GM21529 (cell line): Measurements from ENCODE around the gene LRCOL1.

Experiments used
- ATAC-seq: cut with Tn5 transposase; IDR thresholded peaks from one replicate; pipeline ENCODE4 v1.9.1; 2021; ENCODE audit not compliant: unreplicated experiment

Gene LRCOL1

DNA sequence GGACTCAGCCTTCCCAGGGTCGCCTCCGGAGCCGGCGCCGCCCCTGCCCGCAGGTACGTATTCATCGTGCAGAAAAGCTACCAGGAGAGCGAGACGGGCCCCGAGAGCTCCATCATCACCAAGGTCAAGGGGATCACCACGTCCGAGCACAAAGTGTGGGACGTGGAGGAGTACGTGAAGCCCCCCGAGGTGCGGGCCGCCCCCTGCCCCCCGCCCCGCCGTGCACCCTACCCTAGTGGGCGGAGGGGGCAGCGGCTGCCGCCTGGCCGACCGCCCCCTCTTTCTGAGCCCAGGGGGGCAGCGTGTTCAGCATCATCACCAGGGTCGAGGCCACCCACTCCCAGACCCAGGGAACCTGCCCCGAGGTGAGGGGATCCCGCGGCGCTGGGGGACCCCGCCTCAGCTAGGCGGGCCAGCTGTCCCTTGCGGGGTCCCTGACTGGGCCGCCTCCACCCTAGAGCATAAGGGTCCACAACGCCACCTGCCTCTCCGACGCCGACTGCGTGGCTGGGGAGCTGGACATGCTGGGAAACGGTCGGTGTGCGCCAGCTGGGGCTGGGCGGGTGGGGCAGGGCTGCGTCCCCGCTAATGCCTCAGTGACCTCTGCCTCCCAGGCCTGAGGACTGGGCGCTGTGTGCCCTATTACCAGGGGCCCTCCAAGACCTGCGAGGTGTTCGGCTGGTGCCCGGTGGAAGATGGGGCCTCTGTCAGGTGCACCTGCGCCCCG, 9.2 kb upstream of the LRCOL1 start:
- ATAC-seq: no peak

DNA sequence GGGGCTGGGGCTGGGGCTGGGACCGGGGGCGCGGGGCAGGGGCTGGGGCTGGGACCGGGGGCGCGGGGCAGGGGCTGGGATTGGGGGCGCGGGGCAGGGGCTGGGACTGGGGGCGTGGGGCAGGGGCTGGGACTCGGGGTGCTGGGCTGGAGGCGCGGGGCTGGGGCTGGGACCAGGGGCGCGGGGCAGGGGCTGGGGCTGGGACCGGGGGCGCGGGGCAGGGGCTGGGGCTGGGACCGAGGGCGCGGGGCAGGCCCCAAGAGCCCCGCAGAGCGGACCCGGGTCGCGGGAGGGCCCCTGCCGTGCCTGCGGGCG, 8.6 kb upstream of the LRCOL1 start:
- ATAC-seq: no peak

DNA sequence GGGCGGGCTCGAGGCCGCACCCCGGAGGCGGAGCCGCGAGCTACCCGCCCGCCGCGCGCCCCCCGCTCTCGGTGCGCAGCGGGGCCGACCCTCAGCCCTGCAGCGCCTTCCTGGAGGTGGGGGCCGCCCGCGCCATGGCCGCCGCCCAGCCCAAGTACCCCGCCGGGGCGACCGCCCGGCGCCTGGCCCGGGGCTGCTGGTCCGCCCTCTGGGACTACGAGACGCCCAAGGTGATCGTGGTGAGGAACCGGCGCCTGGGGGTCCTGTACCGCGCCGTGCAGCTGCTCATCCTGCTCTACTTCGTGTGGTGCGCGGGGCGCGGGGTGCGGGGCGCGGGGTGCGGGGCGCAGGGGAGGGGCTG, 8.3 kb upstream of the LRCOL1 start, which contains the start of gene P2RX2:
TSS of gene P2RX2 (plus strand) at position 94 of the 361 bp plus-strand sequence. CDS start at position 135, 41 bp downstream.
- no peak for ATAC-seq

DNA sequence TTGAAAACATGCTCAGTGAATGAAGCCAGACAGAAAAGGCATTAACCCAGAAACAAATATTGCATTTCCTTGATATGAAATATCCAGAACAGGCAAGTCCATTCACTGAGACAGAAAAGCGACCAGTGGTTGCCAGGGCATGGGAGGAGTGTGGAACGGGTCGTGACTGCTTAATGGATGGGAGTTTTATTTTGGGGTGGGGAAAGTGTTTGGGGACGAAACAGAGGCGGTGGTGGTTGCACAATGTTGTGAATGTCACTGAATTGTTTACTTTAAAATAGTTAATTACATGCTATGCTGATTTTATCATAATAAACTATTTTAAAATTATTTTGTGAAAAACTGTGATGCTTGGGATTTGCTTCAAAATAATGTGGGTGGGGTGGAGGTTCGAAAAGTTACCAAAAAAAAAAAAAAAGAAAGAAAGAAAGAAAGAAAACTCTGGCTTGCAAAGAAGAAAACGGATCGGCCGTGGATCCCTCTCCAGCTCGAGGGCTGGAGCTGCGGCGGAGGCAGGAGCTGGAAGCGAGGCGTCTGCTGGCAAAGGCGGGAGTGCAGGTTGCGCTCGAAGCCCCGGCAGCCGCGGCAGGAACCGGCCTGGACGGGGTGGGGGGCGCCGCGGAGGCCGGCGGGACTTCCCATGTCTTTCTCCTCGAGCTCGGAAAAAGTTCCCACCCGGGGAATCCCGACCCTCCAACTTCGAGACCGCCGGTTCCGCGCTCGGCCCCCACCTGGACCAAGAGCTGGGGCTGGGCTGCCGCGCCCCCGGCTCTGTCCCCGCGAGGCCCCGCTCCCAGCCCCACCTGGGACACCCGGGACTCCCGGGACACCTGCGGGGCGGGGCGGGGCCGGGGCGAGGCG, 7.7 kb upstream of the LRCOL1 start:
- no peak for ATAC-seq

DNA sequence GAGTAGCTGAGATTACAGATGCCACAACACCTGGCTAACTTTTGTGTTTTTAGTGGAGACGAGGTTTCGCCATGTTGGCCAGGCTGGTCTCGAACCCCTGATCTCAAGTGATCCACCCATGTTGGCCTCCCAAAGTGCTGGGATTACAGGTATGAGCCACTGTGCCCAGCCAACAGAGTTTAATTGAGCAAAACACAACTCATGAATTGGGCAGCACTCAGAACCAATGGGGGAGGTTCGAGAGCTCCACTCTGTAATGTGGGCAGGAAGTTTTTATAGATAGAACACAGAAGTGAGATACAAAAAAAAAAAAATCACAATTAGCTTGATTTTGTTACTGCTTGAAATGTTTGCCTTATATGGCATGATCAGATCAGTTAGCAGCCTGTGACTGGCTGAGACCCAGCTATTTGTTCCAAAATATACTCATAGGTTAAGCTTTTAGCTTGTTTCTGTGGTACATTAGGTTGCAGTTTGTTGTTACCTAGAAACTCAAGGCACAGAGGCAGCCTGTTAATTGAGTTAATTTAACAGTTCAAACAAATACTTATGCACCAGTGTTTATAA, 6.8 kb upstream of the LRCOL1 start:
- no peak for ATAC-seq

DNA sequence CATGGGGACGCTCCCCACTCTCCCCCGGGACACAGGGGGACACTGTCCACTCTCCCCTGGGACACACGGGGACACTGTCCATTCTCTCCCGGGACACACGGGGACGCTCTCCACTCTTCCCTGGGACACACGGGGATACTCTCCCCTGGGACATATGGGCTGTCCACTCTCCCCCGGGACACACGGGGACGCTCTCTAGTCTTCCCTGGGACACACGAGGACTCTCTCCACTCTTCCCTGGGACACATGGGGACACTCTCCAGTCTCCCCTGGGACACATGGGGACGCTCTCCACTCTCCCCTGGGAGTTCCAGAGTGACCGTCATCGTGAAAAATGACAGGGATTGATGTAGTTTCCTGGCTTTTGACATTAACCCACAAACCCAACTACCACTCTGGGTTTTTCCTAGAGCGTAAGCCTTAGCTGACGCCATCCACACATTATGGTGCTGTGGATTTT, 5.2 kb upstream of the LRCOL1 start:
- no peak for ATAC-seq

DNA sequence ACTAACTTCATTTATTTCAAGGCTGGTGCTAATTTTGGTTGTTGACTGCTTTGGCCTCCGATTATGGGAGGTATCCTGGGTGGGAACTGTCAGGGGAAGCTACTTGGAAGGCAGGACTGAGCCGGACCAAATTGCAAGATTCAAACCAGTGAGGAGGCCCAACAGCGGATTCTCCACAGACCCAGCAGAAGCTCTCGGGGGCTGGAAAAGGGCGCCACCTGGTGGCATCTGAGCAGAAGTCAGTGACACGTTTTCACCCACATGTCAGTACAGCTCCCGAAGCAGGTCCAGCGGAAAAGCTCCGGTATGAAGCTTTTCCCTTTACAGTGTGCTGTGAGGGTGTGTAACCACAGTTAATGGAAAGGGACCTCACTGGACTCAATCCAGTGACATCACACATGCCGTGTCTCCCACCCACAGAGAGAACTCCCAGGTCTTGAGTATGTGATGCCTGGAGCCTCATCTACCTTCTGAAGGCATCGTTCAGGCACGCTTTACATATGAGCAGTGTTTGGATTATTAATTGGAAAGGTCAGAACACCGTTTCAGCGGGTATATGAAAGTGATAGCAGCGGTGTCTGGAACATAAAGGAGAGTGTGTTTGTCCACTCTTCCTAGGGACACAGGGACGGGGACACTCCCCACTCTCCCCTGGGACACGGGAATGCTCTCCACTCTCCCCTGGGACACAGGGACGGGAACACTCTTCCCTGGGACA, 4.6 kb upstream of the LRCOL1 start:
- ATAC-seq: no peak

DNA sequence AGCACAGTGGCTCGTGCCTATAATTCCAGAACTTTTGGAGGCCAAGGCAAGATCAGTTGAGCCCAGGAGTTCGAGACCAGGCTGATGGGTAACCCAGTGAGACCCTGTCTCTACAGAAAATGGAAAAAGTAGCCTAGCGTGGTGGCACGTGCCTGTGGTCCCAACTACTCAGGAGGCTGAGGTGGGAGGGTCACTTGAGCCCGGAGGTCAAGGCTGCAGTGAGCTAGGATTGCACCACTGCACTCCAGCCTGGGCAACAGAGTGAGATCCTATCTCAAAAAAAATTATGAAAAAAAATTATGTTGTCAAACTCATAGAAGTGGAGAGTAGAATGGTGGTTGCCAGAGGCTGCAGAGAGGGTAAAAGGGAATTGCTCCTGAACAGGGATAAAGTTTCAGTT, 3.6 kb upstream of the LRCOL1 start:
- no peak for ATAC-seq

DNA sequence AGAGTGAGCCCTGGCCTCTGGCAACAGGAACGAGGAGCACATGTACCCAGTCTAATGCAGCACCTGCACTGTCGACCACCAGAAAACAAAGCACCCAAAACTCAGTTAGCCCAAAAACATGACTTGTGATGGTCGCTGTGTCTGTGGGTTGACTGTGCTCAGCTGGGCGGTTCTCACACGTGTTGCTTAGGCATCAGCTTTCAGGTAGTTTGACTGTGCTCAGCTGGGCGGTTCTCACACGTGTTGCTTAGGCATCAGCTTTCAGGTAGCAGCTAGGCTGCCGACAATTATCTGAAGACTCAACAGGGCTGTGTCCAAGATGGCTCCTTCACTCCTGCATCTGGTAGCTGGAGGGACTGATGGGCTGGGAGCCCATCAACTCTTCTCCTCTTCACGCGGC, 1.2 kb upstream of the LRCOL1 start:
- ATAC-seq: no peak

DNA sequence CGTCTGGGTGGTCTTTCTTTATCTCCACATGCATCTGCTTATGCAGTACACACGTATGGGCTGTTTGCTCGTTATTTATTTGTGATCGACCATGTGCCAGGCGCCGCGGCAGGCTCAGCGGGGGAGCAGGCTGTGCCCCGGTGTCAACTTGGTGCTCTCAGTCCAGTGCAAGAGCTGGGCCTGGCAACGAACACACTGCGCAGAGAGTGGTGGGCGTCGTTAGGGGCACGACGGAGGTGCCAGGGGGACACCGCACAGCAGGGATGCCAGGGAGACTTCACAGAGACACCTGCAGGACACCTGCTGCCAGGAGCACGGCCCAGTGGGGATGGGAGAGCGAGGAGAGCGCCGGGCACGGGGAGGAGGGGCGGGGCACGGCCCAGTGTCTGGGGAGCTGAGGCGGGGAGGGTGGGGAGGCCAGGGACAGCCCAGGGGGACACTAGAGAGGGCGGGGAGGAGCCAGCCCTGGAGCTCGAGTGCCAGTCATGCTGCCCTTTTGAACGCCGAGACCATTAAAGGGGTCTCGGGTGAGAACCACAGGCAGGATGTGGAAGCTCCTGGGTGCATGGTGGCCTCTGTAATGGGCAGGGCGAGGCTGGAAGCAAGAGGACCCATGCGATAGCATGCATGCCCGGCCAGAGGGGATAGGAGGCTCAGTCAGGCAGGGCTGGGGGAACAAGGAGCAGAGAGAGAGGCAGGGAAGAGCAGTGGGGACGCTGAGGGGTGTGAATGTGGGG, 652 bp upstream of the LRCOL1 start:
- ATAC-seq: no peak

DNA sequence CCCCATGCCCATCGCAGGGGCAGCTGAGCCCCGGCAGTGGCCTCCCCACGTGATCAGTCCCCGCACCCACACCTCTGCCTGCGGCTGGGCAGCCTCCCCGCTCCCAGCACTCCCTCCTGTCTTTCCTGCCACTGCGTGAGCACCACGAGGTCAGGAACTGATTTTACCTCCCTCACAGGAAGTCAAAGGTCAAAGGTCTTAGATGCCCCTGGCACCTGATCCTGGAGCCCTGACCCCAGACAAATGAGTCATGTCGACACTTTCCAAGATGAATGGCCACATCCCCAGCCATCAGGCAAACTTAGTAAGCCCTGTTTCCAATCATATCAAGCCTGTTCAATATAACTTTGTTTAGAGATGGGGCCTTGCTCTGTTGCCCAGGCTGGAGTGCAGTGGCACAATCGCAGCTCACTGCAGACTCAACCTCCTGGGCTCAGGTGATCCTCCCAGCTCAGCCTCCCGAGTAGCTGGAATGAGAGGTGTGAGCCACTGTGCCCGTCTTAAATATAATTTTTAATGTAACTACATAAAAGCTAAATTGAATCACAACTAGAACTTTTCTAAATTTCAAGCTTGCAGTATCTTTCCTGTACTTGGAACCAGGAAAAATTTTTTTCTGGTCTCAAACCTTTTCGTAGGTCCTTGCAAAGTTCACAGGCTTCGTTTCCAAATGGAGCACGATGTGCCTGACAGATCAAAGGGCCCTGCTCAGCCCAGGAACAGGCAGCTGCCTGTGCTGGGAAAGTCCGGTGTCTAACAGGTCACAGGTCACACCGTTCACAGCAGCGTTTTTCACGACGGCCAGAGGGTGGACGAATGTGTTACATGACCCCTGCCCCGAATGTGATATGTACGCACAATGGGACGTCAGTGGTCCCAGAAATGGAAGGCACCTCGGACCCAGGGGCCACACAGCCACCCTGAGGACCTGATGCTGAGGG, 1.9 kb downstream of the LRCOL1 start:
- no peak for ATAC-seq

DNA sequence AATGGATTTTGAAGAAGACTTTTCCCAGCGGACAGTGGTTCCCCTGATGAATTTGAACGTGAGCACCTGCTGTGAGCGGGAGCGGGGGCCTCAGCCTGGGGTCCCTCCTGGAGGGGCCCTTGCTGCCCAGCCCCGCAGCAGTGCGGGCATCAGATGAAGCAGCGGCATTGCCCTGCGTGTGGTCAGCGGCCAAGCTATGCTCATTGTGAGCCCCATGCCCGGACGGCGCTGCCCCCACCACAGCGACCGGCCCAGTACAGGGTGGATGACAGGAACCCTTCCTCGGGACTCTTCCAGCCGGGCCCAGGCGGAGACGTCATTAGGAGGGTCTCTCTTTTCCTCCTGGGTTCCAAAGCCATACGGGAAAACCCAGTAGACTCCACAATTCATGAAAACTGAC, 3.5 kb downstream of the LRCOL1 start:
- ATAC-seq: no peak

DNA sequence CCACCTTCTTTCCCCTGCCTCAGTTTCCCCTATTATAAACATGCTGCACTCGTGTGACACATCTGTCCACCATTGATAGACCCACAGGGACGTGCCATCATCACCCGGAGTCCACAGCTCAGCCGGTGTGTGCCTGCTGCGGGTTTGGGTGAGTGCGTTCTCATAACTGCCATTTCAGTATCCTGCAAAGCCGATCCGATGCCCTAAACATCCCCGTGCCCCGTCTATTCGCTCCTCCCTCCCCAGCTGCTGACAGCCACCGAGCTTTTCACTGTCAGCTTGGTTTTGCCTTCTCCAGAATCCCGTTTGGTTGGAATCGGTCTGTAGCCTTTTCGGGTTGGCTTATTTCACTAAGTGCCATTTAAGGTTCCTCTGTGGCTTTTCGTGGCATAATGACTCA, 3.9 kb downstream of the LRCOL1 start:
- ATAC-seq: no peak

DNA sequence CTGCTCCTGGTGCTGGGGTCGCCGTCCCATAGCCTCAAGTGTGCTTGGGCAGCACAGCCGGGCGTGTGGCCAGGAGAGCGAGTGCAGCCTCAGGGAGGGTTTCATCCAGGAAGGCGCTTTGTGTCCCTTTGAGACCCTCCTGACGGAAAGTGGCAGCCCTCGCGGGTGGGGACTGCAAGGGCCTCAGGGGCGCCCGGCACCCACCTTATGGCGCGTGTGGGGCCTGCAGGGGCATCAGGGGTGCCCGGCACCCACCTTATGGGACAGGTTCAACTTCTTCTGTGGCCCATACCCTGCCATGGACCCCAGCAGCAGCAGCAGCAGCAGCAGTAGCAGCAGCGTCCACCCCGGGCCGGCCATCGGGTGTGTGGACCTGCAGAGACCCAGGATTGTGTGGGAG, 4.5 kb downstream of the LRCOL1 start:
- ATAC-seq: no peak

DNA sequence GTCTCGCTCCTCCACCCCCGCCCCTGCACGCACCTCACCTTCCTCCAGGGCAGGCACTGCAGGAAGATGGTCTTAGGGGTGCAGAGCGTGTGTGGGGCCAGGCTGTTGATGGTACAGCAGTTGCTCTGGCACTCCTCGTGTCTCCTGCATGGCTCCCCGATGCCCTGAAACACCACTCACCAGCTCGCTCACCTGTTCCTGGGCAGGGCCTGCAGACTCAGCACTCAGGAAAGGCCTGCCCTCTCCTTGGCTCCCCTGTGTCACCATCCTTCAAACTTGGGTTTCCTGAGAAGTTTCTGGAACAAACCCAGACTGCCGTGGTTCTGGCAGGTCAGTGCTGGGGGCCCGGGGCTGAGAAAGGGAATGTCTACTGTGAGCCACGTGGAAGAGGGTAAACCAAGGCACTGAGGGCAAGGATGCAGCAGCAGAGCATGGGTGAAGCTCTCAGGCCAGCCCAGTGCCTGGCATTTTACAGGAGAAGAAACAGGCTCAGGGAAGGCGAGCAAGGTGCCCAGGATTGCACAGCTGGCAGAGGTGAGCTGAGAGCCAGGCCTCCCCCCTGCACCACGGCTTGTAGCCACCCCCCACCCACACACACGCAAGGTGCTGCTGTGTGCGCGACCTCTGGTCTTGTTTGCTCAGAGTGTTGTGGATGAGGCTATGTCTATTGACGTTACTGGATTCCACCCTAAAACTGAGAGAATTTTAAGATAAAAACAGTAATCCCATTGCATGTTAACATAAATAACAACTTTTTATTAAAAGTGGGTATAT, 5.5 kb downstream of the LRCOL1 start:
- ATAC-seq: no peak

DNA sequence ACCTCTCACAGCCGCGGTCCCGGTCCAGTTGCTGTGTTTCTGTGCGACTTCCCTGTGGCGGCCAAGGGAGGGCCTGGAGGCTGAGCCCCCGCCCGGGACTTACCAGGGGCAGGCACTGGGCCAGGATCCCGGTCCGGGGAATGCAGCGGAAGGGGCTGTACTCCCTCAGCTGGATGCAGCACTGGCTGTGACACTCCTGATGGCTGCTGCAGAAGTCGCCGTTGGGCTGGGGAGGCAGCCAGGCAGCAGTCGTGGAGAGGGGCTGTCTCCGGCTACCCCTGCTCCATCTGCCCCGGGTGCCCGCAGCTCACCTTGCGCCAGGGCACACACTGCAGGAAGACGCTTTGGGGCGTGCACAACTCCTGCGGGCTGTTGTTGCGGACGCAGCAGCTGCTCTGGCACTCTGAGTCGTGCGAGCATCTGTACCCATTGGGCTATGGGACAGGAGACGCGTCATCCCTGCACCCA, 6.2 kb downstream of the LRCOL1 start:
- ATAC-seq: no peak

DNA sequence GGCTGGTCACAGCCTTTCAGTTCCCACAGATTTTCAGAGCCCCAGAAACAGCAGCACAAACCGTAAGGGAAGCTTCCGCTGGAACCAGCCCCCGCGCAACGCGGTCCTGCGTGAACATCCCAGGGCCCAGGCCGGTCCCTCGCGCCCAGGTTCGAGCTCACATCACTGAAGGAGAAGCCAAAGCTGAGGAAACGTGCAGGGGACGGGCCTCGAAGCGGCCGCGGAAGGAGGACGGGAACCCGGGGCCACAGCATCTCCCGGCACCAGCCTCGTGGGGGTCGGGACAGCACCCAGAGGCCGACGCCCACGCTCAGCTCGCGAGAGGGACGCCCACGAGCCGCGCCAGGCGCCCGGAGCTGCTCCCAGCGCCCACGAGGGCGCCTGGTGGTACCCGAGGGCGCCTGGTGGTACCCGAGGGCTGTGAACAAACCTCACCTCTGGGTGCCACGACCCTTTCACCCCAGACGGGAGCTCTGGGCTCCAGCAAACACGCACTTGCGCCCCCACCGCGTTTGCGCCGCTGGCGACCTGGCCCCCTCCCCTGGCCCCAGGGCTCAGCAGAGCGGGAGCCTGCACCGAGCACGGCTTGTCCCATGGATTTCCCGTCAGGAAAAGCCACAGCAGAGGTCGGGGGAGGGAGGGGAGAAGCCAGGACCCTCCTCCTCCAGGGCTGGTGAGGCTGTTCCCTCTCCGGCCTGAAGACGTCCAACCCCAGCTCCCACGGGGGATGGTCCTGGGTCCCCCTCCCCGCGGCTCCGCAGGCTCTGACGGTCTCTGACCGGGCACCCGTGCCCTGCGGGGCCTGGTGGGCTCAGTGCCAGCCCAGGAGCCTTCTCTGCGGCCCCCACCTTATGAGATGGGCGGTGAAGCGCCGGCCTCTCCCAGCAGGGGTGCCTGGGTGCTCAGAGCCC, 6.9 kb downstream of the LRCOL1 start:
- ATAC-seq: no peak
